Nephron progenitor cell (in vitro differentiated cells): ENCODE data around the gene CHST12.
"Not testable (repeated sequence)": the region's sequence is repeated elsewhere in the genome, so short reads cannot be mapped to it uniquely, and the experiment has no call there.

Experiments used
- DNase-seq: peaks from one replicate; pipeline ENCODE4 v3.0.0; 2021
- H3K27ac Mint-ChIP-seq: 2 replicates; pipeline ENCODE4 v1.8.0; 2021; ENCODE audit warnings: mild to moderate bottlenecking, moderate library complexity, mixed read lengths
- H3K27me3 Mint-ChIP-seq: 2 replicates; pipeline ENCODE4 v1.8.0; 2021; ENCODE audit warnings: mild to moderate bottlenecking, low read depth, mixed read lengths; ENCODE audit not compliant: poor library complexity
- H3K36me3 Mint-ChIP-seq: 2 replicates; pipeline ENCODE4 v1.8.0; 2021; ENCODE audit warnings: low read depth, mixed read lengths
- H3K4me1 Mint-ChIP-seq: 2 replicates; pipeline ENCODE4 v1.8.0; 2021; ENCODE audit warnings: mixed read lengths
- H3K4me3 Mint-ChIP-seq: 2 replicates; pipeline ENCODE4 v1.8.0; 2021; ENCODE audit warnings: mild to moderate bottlenecking, moderate library complexity, mixed read lengths
- H3K9me3 Mint-ChIP-seq: 2 replicates; pipeline ENCODE4 v1.8.0; 2021; ENCODE audit warnings: mild to moderate bottlenecking, moderate library complexity, mixed read lengths
- TF ChIP-seq, protein P1 (sequence below): fragments of 200-600 bp; sonication (generic); IDR thresholded peaks from 2 replicates; pipeline ENCODE4 v1.5.0; 2021; ENCODE audit warnings: antibody characterized with exemption

The CHST12 gene

DNA sequence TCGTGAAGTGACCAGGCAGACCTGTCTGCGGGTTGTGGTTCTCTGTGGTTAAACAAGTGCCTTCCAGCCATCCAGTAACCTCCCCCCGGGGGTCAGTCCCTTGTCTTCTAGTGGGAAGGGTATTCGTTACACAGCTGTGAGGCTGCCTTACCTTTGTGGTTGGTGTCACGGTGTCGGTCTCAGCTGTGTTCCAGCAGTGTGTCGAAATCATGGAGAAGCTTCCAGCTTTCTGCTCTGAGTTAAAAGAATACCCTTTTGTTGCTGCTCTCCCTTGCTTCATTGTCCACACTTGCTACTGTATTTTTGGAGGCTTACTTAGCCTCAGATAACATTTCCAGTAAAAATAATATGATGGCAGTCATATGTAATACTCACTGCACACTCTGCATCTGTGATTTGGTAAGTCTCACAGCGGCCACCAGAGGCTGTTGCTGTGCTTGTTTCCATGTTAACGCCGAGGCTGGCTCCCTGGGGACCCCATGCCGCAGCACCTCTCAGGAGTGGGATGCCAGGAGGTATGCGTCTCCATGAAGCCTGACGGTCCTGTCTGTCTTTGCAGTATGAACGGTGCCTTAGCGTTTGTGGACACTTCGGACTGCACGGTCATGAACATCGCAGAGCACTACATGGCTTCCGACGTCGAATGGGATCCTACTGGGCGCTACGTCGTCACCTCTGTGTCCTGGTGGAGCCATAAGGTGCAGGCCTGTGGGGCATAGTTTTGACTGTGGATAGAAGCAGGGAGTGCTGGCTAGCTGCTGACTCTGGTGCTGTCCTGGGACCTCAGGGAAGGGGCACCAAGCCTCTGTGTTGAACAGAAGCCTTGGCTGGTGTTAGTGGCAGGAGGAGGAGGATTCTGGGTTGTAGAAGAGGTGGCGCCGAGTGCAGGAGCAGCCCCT, 28.3 kb upstream of the CHST12 start:
- no peaks in the 10 kb centered on the region for H3K27me3 Mint-ChIP-seq
- H3K4me3 Mint-ChIP-seq, result no peak overlapping the region
- no peaks in the 10 kb centered on the region for H3K4me1 Mint-ChIP-seq
- H3K36me3 Mint-ChIP-seq, result peaks cover 73% of the 10 kb centered on the region
- no peaks in the 10 kb centered on the region for H3K9me3 Mint-ChIP-seq
- DNase-seq, result no peak
- TF ChIP-seq, protein P1, sequence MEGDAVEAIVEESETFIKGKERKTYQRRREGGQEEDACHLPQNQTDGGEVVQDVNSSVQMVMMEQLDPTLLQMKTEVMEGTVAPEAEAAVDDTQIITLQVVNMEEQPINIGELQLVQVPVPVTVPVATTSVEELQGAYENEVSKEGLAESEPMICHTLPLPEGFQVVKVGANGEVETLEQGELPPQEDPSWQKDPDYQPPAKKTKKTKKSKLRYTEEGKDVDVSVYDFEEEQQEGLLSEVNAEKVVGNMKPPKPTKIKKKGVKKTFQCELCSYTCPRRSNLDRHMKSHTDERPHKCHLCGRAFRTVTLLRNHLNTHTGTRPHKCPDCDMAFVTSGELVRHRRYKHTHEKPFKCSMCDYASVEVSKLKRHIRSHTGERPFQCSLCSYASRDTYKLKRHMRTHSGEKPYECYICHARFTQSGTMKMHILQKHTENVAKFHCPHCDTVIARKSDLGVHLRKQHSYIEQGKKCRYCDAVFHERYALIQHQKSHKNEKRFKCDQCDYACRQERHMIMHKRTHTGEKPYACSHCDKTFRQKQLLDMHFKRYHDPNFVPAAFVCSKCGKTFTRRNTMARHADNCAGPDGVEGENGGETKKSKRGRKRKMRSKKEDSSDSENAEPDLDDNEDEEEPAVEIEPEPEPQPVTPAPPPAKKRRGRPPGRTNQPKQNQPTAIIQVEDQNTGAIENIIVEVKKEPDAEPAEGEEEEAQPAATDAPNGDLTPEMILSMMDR, result no peak
- peak overlapping the region; percentile 89 for H3K27ac Mint-ChIP-seq

DNA sequence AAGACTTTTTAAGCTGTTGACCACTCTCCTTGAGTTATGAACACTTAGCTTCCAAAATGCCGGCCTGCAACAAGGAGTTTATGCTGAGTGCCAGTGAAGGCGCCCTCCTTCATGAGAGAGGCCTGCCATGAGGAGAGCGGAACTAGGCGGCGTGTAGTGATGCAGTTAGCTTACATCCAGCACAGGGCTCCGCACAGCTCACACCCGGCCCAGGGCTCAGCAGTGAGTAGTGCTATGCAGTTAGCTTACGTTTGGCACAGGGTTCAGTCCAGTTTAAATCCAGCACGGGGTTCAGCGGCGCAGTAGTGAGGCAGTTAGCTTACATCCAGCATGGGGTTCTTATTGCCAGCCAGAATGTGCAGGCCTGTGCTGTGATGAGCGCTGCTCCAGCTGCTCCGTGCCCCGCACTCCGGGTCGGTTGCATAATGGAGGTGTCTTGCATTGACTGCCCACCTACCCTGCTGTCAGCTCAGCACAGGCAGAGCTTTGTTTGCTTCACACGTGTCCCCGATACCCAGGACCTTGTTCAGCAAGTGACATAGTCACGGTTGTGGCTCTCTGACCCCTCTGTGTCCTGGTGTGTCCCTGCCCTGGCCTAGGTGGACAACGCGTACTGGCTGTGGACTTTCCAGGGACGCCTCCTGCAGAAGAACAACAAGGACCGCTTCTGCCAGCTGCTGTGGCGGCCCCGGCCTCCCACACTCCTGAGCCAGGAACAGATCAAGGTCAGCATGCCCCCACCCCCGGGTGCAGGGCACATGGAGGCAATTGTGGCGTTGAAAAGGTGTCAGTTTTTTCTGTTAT, 26.9 kb upstream of the CHST12 start:
- Mint-ChIP-seq H3K36me3 (peaks cover 71% of the 10 kb centered on the region), H3K4me3 (no peak overlapping the region), H3K27me3 (no peaks in the 10 kb centered on the region), H3K4me1 (no peaks in the 10 kb centered on the region), H3K27ac (peak overlapping the region; percentile 88), H3K9me3 (no peaks in the 10 kb centered on the region)
- TF ChIP-seq, protein P1, result no peak
- DNase-seq, result no peak

DNA sequence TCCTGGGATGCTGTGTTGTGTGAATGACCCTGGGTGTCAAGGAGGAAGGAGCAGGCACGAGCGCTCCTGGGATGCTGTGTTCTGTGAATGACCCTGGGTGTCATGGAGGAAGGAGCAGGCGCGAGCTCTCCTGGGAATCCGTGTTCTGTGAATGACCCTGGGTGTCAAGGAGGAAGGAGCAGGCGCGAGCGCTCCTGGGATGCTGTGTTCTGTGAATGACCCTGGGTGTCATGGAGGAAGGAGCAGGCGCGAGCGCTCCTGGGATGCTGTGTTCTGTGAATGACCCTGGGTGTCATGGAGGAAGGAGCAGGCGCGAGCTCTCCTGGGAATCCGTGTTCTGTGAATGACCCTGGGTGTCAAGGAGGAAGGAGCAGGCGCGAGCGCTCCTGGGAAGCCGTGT, 25.9 kb upstream of the CHST12 start:
- not testable (repeated sequence) for DNase-seq, H3K9me3 Mint-ChIP-seq, H3K27me3 Mint-ChIP-seq, H3K4me3 Mint-ChIP-seq, H3K4me1 Mint-ChIP-seq
- Mint-ChIP-seq H3K27ac (peak overlapping the region; percentile 88), H3K36me3 (peaks cover 61% of the 10 kb centered on the region)

DNA sequence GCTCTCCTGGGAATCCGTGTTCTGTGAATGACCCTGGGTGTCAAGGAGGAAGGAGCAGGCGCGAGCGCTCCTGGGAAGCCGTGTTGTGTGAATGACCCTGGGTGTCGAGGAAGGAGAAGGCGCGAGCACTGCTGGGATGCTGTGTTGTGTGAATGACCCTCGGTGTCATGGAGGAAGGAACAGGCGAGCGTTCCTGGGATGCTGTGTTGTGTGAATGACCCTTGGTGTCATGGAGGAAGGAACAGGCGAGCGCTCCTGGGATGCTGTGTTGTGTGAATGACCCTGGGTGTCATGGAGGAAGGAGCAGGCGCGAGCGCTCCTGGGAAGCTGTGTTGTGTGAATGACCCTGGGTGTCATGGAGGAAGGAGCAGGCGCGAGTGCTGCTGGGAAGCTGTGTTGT, 25.3 kb upstream of the CHST12 start:
- H3K4me3 Mint-ChIP-seq, H3K4me1 Mint-ChIP-seq, H3K9me3 Mint-ChIP-seq, DNase-seq, H3K27me3 Mint-ChIP-seq: not testable (repeated sequence)
- Mint-ChIP-seq H3K36me3 (peaks cover 59% of the 10 kb centered on the region), H3K27ac (peak overlapping the region; percentile 87)

DNA sequence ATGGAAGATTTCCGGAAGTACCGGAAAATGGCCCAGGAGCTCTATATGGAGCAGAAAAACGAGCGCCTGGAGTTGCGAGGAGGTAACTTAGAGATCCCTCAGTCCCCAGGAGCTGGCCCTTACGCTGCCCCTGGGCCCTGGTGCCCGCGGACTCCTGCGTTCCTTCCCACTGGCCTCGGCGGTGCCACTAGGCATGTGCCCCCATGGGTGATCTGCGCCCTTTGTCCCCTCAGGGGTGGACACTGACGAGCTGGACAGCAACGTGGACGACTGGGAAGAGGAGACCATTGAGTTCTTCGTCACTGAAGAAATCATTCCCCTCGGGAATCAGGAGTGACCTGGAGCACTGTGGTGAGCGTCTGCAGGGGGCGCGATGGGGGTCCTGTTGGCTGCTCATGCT, 24.2 kb upstream of the CHST12 start:
- no peak for DNase-seq
- Mint-ChIP-seq H3K9me3 (no peaks in the 10 kb centered on the region), H3K27ac (peak overlapping the region; percentile 72), H3K36me3 (peaks cover 56% of the 10 kb centered on the region), H3K27me3 (no peaks in the 10 kb centered on the region), H3K4me1 (no peaks in the 10 kb centered on the region), H3K4me3 (no peak overlapping the region)
- TF ChIP-seq, protein P1, result no peak

DNA sequence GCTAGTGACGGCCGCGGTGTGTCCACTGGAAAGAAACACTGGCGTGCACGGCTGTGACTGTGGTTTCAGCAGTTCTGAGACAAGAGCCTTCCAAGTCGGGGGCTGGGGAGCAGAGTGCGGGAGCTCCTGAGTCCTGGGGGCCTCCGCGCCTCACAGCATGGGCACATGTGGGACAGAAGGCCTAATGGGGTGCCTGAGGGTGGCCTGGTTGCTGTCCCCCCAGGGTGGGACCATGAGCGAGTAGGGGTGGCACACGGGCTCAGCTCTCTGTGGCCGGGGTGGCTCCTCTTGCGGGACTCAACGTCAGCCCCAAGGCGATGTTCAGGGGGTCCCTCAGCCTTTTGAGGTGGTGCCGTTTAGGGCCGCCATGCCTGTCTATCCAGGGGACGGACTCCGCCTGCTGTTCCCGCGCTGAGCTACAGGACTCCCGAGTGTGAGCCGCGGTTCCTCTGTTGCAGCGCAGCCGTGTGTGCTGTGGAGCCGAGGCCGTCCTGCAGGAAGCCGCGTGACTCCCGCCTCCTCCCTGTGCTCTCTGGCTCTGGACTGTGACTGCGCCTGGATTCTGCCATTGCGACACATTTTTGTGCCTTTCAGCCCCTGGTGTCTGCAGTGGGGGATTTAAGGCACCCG, 23.5 kb upstream of the CHST12 start:
- DNase-seq, result no peak
- TF ChIP-seq, protein P1, result no peak
- Mint-ChIP-seq H3K27ac (peak overlapping the region; percentile 62), H3K4me1 (no peaks in the 10 kb centered on the region), H3K9me3 (no peaks in the 10 kb centered on the region), H3K4me3 (no peak overlapping the region), H3K27me3 (no peaks in the 10 kb centered on the region), H3K36me3 (peaks cover 50% of the 10 kb centered on the region)
